ENCODE data around the gene KDELR1. TPM values are rescaled to one million over a fixed set of nuclear protein-coding genes. Genes with fewer than 3 reads are reported as not detected.

The KDELR1 gene
- total and polyA plus RNA-seq, 9 of the 15 experiments (the other 6 are each of a cell fraction or from before 2014, with no cell fraction given), result 6.1 to 165 (median 58.5) TPM

DNA sequence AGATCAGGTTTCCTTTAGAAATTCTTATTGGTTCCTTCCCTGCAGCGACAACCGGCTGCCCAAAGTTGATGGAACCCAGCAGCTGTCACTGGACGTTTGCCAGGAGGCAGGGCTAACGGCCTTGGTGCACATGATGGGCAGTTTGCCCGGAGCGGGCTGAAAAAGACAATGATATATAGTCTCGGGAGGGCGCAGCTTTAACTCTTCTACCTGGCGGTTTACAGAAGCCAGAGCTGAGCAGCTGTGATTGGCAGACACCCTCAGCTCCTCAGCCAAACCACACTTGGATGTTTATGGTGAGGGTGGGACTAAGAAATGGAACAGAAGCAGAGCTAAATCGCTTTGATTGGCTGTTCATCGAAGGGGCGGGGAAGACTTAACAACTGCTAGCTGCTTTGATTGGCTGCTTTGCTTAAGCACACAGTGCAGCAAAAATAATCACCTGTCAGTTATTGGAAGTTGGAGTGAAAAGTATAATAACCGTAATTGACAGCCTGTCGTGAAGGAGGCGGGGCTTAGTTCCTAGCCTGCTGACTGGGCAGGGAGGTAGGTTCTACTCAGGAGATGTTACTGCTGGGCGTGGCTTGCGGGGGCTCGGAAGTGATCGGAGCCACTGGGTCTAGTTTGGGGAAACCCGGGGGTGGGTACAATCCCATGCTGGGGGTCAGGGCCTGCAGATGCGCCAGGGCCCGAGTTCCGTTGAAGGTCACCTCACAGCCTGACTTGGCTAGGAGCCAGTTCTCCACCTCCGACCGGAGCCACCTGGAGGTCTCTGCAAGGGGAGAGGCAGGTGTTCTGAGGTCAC is 58.5 kb downstream of the KDELR1 start (continued):
- TF ChIP-seq MGA (IDR thresholded peaks at IDR 0.05) (no peak), HNRNPH1 (optimal IDR thresholded peaks at IDR 0.05; ENCODE audit: low read depth, low read length) (no peak), ETV6 (IDR thresholded peaks at IDR 0.05; ENCODE audit: borderline replicate concordance in 1 of 2, low read depth in 2 of 2, low read length in 1 of 2) (no peak; a peak in 1 of 4 replicates), ETV6 (CRISPR knock-in tag; IDR thresholded peaks at IDR 0.05; ENCODE audit: borderline replicate concordance) (no peak), MEF2A (IDR thresholded peaks at IDR 0.05; ENCODE audit: control insufficient read depth, low read depth, low read length) (no peak), ZNF23 (CRISPR knock-in tag; IDR thresholded peaks at IDR 0.05) (no peak), SMARCC2 (IDR thresholded peaks at IDR 0.05; ENCODE audit: low read depth) (no peak), ZNF277 (CRISPR knock-in tag; IDR thresholded peaks at IDR 0.05; ENCODE audit: borderline replicate concordance) (no peak), HNRNPLL (IDR thresholded peaks at IDR 0.05; ENCODE audit: low read depth, low read length, poor library complexity, severe bottlenecking) (peak; percentile 21), POU5F1 (IDR thresholded peaks at IDR 0.05; ENCODE audit: borderline replicate concordance, low read depth, low read length, partially characterized antibody) (no peak), HNRNPK (IDR thresholded peaks at IDR 0.05; ENCODE audit: low read depth, low read length, poor library complexity, severe bottlenecking) (no peak), HIVEP1 (CRISPR knock-in tag; IDR thresholded peaks at IDR 0.05) (no peak)
- TF ChIP-seq, protein P1, sequence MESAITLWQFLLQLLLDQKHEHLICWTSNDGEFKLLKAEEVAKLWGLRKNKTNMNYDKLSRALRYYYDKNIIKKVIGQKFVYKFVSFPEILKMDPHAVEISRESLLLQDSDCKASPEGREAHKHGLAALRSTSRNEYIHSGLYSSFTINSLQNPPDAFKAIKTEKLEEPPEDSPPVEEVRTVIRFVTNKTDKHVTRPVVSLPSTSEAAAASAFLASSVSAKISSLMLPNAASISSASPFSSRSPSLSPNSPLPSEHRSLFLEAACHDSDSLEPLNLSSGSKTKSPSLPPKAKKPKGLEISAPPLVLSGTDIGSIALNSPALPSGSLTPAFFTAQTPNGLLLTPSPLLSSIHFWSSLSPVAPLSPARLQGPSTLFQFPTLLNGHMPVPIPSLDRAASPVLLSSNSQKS (CRISPR knock-in tag; IDR thresholded peaks at IDR 0.05), result no peak

All from K562 (cell line).